SH-SY5Y (cell line): ENCODE results near the gene KLHL28.

Source experiments
- GATA2 ChIP-seq: IDR thresholded peaks from 2 replicates; pipeline ENCODE4 v1.6.1; 2011; ENCODE audit warnings: mild to moderate bottlenecking, low read depth, low read length
- GATA3 ChIP-seq: IDR thresholded peaks from 2 replicates; pipeline ENCODE4 v1.6.1; 2011; ENCODE audit warnings: low read depth, mild to moderate bottlenecking, low read length, moderate library complexity

Gene KLHL28

DNA sequence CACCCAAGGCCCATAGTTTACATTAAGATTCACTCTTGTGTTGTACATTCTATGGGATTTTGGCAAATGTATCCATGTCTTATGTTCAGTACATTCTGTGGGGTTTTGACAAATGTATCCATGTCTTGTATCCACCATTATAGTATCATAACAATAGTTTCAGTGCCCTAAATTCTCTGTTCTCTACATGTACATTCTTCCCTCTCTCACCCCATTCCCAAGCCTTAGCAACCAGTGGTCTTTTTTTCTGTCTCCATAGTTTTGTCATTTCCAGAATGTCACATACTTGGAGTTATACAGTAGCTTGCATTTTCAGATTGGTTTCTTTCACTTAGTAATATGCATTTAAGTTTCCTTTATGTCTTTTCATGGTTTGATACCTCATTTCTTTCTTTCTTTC is 7.0 kb upstream of the KLHL28 start:
- no peak for TF ChIP-seq GATA3
- no peak for TF ChIP-seq GATA2

DNA sequence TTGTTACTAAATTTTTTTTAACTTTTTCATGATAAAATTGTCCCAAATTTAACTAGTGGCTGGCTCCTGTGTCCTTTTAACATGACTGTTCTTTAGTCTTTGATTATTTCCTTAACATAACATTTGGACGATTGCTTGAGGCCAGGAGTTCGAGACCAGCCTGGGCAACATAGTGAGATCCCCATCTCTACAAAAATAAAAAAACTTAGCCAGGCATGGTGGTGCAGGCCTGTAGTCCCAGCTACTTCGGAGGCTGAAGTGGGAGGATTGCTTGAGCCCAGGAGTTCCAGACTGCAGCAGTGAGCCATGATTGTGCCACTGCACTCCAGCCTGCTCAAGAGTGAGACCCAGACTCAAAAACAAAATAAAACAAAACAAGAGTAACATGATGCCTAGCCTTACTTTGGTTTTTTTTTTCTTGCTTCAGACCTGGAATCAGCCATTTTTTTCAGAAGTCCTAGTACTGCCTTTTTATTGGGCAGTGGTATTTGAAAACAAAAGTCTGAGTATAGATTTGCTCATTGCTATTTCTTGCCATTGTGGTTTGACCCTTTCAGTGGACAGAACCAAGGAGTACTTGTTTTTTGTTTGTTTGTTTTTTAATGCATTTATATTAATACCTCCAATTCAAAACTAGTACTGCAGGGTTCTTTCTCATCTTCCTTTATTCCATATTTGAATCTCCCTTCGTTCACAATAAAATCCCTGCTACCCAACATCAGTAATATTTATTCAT is 5.0 kb upstream of the KLHL28 start:
- no peak for TF ChIP-seq GATA3
- no peak for TF ChIP-seq GATA2

DNA sequence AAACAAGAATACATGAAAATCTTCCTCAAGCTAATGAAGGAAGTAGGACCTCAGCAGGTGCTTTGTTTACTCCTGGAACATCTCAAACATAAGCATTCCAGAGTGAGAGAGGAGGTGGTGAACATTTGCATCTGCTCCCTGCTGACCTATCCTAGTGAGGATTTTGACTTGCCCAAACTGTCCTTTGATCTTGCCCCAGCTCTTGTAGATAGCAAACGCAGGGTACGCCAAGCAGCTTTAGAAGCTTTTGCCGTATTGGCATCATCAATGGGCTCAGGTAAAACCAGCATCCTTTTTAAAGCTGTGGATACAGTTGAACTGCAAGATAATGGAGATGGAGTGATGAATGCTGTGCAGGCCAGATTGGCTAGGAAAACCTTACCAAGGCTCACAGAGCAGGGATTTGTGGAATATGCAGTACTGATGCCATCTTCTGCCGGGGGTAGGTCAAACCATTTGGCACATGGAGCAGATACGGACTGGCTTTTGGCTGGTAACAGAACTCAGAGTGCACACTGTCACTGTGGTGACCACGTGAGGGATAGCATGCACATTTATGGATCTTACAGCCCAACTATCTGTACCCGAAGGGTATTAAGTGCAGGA is 2.1 kb upstream of the KLHL28 start:
- no peak for TF ChIP-seq GATA3
- no peak for TF ChIP-seq GATA2

DNA sequence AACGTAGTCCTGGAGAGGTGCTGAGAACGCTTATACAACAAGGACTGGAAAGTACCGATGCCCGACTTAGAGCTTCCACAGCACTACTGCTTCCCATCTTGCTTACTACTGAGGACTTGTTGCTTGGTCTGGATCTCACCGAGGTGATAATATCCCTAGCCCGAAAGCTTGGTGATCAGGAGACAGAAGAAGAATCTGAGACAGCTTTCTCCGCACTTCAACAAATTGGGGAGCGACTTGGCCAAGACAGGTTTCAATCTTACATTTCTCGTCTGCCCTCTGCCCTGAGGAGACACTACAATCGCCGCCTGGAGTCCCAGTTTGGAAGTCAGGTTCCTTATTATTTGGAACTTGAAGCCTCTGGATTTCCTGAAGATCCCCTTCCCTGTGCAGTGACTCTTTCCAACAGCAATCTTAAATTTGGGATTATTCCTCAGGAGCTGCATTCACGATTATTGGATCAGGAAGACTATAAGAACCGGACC is 1.3 kb upstream of the KLHL28 start:
- TF ChIP-seq GATA3, result no peak
- no peak for TF ChIP-seq GATA2

DNA sequence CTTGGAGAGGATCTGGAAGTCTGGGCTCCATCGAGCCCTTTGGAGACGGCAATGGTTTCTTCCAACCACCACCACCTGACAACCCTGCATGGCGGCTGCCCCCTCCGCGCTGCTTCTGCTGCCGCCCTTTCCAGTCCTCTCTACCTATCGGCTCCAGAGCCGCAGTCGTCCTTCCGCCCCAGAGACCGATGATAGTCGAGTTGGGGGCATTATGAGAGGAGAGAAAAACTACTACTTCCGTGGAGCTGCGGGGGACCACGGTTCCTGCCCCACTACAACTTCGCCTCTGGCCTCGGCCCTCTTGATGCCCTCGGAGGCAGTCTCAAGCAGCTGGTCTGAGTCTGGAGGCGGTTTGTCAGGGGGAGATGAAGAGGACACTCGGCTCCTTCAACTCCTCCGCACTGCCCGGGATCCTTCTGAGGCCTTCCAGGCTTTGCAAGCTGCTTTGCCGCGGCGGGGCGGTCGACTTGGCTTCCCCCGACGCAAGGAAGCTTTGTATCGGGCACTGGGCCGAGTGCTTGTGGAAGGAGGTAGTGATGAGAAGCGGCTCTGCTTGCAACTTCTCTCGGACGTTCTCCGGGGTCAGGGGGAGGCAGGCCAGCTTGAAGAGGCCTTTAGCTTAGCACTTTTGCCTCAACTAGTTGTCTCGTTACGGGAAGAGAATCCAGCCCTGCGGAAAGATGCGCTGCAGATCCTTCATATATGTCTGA is 742 bp upstream of the KLHL28 start:
- TF ChIP-seq GATA2, result no peak
- TF ChIP-seq GATA3, result no peak

DNA sequence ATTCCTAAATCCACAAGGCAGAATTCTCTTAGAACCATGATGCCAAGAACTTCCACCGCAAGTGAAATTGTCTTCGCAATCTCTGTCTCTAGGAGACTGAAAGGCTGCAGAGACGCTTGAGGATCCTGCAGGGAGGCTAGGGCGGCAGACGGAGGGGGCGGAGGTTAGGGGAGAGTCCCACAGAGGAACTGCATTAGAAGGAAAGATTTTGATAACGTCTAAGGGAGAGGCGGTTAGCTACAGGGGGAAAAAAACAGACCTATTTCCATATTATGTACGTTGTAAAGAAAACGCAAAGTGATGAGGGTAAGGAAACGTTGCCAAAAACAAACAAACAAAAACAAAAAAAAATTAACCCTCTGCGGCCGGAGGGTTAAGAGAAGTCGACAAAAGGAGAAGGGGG is 595 bp downstream of the KLHL28 start:
- TF ChIP-seq GATA3 (no peak), GATA2 (no peak)

DNA sequence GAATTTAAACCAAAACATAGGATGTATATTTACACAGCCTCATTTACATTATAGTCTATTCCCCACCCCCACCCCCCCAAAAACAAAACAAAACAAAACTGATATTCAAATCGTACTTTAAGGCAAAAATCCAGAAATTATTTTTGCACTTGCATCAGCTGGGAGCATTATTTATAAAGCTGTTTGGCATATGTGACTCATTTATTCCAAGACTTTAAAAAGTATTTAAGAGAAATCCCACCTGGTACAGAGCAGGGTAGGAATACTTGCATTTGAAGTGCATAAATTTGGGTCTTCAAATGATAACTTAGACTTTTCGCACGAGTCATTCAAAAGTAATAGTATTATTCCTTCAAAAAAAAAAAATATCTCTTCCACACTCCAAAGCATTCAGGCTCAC is 1.1 kb downstream of the KLHL28 start:
- TF ChIP-seq GATA3, result no peak
- TF ChIP-seq GATA2, result no peak

DNA sequence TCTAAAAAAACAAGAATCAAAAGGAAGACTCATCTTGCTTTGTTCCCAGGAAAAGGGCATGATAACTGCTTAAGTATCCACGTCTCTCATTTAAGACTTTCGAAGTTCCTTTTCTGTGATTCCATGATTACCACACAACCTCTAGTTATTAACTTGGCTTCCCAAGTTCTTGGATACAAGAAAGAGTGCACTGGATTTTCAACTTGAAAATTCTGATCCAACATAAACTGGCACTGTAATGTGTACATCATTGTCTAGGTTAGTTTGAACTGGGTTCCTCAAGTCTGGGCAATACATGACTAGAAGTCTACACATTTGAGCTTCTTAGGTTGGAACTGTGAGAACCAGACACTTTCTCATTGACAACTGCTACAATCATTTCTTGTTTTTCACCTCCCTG is 1.6 kb downstream of the KLHL28 start:
- no peak for TF ChIP-seq GATA3
- TF ChIP-seq GATA2, result no peak

DNA sequence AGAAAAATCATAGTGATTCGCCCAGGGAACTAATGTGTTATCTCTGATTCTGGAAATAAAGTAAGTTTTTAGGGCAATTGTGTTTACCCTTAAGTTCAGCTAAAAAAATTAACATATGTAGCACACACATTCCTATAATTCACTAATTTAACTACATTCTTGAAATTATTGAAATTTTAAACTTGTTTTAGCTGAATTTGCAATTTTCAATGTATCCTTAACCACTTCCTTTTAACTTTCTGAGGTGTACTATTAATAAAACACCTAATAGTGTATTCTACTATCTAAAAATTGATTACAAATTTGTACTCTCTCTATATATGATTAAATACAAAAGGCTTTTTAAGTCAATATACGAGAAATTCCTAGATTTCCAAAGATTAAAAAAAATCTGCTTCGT is 2.2 kb downstream of the KLHL28 start:
- TF ChIP-seq GATA3 (no peak), GATA2 (no peak)

DNA sequence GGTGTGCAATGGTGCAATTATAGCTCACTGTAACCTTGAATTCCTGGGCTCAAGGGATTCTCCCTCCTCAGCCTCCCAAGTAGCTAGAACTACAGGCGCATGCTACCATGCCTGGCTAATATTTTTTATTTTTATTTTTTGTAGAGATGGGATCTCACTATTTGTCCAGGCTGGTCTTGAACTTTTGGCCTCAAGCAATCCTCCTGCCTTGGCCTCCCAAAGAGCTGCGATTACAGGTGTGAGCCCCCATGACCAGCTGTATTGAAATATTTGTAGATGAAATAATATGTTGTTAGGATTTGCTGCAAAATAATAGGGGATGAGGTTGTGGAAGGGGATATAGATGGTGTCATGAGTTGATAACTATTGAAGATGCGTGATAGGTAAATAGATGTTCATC is 4.9 kb downstream of the KLHL28 start:
- TF ChIP-seq GATA3, result no peak
- TF ChIP-seq GATA2, result no peak

DNA sequence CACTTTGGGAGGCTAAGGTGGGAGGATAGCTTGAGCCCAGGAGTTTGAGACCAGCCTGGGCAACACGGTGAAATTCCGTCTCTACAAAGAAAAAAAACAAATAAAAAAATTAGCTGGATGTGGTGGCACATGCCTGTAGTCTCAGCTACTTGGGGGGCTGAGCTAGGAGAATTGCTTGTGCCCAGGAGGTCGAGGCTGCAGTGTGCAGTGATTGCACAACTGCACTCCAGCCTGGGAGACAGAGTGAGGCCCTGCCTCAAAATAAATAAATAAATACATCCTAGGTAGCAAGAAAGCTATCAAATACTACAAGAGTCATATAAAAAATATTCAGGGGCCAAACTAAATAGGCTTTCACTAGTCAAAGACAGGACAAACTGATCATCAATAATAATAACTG is 6.2 kb downstream of the KLHL28 start:
- TF ChIP-seq GATA3 (no peak), GATA2 (no peak)

DNA sequence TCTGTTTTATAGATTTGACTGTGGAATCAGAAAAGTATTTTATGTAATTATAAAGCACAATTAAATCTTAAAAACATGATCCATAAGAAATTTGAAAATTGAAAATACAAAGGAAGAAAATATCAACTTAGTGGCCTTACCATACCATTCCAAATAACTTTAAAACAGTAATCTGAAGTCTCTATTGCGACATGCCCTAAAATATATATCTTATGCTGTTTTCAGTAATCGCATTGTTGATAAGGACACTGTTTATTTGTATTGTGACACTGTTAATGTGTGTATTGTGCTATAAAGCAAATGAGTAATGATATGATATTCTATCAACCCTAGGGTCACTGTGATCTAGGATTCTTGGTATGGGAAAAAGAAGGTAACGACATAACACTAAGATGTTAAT is 7.0 kb downstream of the KLHL28 start:
- TF ChIP-seq GATA2, result no peak
- TF ChIP-seq GATA3, result no peak

DNA sequence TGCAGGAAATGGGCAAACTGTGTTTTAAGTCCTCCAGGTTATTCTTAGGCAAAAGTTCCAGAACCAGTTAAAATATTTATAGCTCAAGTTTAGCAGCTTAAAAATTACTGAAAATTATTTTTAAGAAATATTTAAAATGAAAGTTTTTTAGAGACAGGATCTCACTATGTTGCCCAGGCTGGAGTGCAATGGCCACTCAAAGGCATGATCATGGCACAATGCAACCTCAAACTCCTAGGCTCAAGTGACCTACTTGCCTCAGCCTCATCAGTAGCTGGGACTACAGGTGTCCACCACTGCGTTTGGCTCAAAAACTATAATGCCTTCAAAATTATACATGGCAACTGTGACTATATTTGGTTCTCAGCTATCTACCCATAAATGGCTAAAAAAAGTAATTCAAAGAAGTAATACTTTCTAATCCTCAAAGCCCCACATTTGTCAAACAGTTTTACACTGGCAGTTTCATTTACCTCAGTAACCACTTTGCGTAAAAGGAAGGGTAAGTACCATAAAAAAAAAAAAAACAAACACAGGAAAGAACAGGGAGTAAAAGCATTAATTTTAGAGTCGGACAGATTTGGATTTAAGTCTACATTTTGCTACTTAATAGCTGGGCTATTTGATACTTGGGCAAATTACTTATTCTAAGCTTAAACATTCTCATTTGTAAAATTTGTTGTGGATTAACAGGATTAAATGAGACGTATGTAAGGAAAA is 9.2 kb downstream of the KLHL28 start:
- TF ChIP-seq GATA2 (no peak), GATA3 (no peak)

DNA sequence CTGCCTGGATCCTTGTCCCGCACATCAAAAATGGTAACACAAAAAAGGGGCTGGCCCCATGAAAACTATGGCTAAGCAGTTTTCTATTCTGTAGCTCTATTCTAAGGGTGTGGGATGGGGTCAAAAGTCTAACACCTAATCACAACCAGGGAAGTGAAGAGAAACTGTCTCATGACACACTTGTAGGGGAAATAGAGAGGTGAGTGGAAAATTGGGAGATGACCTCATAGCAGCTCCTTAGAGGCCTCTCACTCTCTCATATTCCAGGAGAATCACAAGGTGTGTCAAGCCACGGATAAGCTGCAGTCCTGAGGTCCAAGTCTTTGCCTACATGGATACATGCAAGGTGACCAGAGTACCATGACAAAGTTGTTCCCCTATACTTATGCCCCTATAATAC is 10.7 kb downstream of the KLHL28 start:
- TF ChIP-seq GATA2 (no peak), GATA3 (no peak)

DNA sequence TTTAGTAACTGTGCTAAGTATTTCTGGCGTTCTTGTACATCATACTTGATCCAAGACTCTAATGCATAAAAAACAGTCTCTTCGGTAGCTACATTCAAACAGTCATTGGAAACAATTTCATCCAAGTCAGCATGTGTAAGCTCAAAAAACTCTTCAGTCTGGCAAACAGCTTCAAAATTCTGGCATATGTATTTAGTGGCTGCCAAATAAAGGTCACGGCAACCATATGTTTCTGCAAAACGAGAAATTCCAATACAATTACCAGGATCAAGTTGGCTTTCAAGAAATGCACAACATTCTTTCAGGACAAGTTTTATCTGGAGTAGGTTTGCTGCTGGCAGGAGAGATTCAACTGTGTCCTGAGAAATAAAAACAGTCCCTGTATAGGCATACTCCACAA is 16.5 kb downstream of the KLHL28 start:
- no peak for TF ChIP-seq GATA3
- no peak for TF ChIP-seq GATA2
